ENCODE data around the gene TFIP11. TPM values are rescaled to one million over a fixed set of nuclear protein-coding genes. Genes with fewer than 3 reads are reported as not detected.

Gene TFIP11
- total and polyA plus RNA-seq, 2 of the 13 experiments (the other 11 are each of a cell fraction or from before 2014, with no cell fraction given), result 15.4 to 22.8 TPM

DNA sequence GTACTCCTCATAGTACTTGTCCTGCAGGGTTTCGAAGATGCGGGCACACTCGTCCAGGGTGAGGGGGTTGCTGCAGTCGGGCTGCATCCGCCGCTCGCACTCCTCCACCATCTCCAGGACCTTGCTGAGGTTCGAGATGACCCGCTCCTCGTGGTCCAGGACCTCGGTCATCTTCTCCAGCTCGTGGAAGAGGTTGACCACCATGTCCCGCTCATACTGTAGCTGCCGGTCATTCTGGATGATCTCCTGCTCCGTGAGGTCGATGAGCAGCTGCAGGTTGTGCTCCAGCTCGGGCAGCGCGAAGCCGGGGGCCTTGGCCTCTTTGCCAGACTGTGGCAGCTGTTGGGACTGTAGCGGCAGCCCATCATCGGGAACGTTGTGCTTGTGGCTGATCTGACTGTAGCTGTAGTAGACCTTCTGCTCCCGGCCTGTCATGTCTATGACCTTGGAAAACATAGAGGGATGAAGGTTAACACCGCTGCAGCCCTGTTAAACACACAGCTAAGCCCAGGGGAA lies 13.0 kb downstream of the TFIP11 start:
- BruUV-seq (replicated peaks), result no TSS peak
- H3K79me2 ChIP-seq (ENCODE audit: insufficient read depth, low read length), result no peaks in the 10 kb centered on the region
- in situ Hi-C loops (cut with HindIII; ENCODE audit: extremely low pct_ligation_motif_present, low pct_unique_long_range_greater_than_20kb) (no loop called here), intact Hi-C loops (cut with micrococcal nuclease; ENCODE audit: unreplicated experiment) (no loop called here)
- DNase-seq (ENCODE audit: low spot score) (no peak), ATAC-seq (no peak), FAIRE-seq (no peak)
- TF ChIP-seq, protein P1, sequence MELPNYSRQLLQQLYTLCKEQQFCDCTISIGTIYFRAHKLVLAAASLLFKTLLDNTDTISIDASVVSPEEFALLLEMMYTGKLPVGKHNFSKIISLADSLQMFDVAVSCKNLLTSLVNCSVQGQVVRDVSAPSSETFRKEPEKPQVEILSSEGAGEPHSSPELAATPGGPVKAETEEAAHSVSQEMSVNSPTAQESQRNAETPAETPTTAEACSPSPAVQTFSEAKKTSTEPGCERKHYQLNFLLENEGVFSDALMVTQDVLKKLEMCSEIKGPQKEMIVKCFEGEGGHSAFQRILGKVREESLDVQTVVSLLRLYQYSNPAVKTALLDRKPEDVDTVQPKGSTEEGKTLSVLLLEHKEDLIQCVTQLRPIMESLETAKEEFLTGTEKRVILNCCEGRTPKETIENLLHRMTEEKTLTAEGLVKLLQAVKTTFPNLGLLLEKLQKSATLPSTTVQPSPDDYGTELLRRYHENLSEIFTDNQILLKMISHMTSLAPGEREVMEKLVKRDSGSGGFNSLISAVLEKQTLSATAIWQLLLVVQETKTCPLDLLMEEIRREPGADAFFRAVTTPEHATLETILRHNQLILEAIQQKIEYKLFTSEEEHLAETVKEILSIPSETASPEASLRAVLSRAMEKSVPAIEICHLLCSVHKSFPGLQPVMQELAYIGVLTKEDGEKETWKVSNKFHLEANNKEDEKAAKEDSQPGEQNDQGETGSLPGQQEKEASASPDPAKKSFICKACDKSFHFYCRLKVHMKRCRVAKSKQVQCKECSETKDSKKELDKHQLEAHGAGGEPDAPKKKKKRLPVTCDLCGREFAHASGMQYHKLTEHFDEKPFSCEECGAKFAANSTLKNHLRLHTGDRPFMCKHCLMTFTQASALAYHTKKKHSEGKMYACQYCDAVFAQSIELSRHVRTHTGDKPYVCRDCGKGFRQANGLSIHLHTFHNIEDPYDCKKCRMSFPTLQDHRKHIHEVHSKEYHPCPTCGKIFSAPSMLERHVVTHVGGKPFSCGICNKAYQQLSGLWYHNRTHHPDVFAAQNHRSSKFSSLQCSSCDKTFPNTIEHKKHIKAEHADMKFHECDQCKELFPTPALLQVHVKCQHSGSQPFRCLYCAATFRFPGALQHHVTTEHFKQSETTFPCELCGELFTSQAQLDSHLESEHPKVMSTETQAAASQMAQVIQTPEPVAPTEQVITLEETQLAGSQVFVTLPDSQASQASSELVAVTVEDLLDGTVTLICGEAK (IDR thresholded peaks at IDR 0.05), result no peak
- TF ChIP-seq, protein P1 (CRISPR knock-in tag; IDR thresholded peaks at IDR 0.05), result no peak
- TF ChIP-seq, protein P2, sequence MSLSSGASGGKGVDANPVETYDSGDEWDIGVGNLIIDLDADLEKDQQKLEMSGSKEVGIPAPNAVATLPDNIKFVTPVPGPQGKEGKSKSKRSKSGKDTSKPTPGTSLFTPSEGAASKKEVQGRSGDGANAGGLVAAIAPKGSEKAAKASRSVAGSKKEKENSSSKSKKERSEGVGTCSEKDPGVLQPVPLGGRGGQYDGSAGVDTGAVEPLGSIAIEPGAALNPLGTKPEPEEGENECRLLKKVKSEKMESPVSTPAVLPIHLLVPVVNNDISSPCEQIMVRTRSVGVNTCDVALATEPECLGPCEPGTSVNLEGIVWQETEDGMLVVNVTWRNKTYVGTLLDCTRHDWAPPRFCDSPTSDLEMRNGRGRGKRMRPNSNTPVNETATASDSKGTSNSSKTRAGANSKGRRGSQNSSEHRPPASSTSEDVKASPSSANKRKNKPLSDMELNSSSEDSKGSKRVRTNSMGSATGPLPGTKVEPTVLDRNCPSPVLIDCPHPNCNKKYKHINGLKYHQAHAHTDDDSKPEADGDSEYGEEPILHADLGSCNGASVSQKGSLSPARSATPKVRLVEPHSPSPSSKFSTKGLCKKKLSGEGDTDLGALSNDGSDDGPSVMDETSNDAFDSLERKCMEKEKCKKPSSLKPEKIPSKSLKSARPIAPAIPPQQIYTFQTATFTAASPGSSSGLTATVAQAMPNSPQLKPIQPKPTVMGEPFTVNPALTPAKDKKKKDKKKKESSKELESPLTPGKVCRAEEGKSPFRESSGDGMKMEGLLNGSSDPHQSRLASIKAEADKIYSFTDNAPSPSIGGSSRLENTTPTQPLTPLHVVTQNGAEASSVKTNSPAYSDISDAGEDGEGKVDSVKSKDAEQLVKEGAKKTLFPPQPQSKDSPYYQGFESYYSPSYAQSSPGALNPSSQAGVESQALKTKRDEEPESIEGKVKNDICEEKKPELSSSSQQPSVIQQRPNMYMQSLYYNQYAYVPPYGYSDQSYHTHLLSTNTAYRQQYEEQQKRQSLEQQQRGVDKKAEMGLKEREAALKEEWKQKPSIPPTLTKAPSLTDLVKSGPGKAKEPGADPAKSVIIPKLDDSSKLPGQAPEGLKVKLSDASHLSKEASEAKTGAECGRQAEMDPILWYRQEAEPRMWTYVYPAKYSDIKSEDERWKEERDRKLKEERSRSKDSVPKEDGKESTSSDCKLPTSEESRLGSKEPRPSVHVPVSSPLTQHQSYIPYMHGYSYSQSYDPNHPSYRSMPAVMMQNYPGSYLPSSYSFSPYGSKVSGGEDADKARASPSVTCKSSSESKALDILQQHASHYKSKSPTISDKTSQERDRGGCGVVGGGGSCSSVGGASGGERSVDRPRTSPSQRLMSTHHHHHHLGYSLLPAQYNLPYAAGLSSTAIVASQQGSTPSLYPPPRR (CRISPR knock-in tag; IDR thresholded peaks at IDR 0.05; ENCODE audit: borderline replicate concordance), result no peak
- TF ChIP-seq, protein P3, sequence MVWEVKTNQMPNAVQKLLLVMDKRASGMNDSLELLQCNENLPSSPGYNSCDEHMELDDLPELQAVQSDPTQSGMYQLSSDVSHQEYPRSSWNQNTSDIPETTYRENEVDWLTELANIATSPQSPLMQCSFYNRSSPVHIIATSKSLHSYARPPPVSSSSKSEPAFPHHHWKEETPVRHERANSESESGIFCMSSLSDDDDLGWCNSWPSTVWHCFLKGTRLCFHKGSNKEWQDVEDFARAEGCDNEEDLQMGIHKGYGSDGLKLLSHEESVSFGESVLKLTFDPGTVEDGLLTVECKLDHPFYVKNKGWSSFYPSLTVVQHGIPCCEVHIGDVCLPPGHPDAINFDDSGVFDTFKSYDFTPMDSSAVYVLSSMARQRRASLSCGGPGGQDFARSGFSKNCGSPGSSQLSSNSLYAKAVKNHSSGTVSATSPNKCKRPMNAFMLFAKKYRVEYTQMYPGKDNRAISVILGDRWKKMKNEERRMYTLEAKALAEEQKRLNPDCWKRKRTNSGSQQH (CRISPR knock-in tag; IDR thresholded peaks at IDR 0.05; ENCODE audit: low read depth), result no peak
- TF ChIP-seq CC2D1A (CRISPR knock-in tag; IDR thresholded peaks at IDR 0.05) (no peak), AGO2 (optimal IDR thresholded peaks at IDR 0.05; ENCODE audit: low read depth, low read length) (peak; percentile 25), NFRKB (IDR thresholded peaks at IDR 0.05) (no peak), ZNF274 (CRISPR knock-in tag; IDR thresholded peaks at IDR 0.05) (no peak)
- no peak overlapping the region for H3K4me2 ChIP-seq (ENCODE audit: low read depth, low read length)
- no peak overlapping the region for H3K27ac ChIP-seq (ENCODE audit: extremely low read length, insufficient read depth, low read length)
- POLR2A ChIA-PET, result interaction anchor here (1.5 kb wide), 2 partner anchors 13 to 16 kb away, joined by 3 to 4 read pairs; partner anchors contain the start of genes HPS4, SRRD and TFIP11
- H3K27me3 ChIP-seq (ENCODE audit: control insufficient read depth in 1 of 2, insufficient read depth in 2 of 2, low read length in 2 of 2), result no peaks in the 10 kb centered on the region
- no peaks in the 10 kb centered on the region for H3K4me1 ChIP-seq (ENCODE audit: insufficient read depth, low read length)
- H3K36me3 ChIP-seq (replicated peaks in 1 of 2; ENCODE audit: control insufficient read depth in 1 of 2, insufficient read depth in 2 of 2, low read length in 2 of 2), result peaks cover 32 to 82% of the 10 kb centered on the region in 2 experiments
- H3K9ac ChIP-seq (ENCODE audit: insufficient read depth, low read depth, low read length), result no peak overlapping the region
- H4K20me1 ChIP-seq (ENCODE audit: insufficient read depth, low read length), result no peaks in the 10 kb centered on the region
- H3K9me3 ChIP-seq (ENCODE audit: low read length), result no peaks in the 10 kb centered on the region
- H3K4me3 ChIP-seq (replicated peaks in 1 of 3; ENCODE audit: insufficient read depth in 1 of 3, low read depth in 2 of 3, low read length in 3 of 3), result no peak overlapping the region
- WGBS (ENCODE audit: low lambda C conversion rate), result 95% methylated on average over 7 of the region's 25 CpGs
- CTCF ChIA-PET (ENCODE audit: low intra/inter-chr PET ratio, low total read pairs), result no interaction called here
- H2AFZ ChIP-seq (ENCODE audit: low read length), result no peak overlapping the region

Measured in HepG2 (cell line).